WERI-Rb-1 (cell line): ENCODE measurements around the gene CDK5RAP2.

Experiments
- DNase-seq: peaks from one replicate; pipeline ENCODE4 v3.0.0-alpha.2; 2020
- H3K27ac ChIP-seq: fragments of 250-450 bp; sonication (Bioruptor Pico); 2 replicates; pipeline ENCODE4 v1.5.1; 2020; ENCODE audit warnings: mild to moderate bottlenecking, moderate library complexity
- H3K27me3 ChIP-seq: fragments of 250-450 bp; sonication (Bioruptor Pico); 2 replicates; pipeline ENCODE4 v1.5.1; 2021; ENCODE audit warnings: mild to moderate bottlenecking, low read depth, moderate library complexity; ENCODE audit not compliant: insufficient read depth, severe bottlenecking
- H3K36me3 ChIP-seq: fragments of 250-450 bp; sonication (Bioruptor Pico); 2 replicates; pipeline ENCODE4 v1.5.1; 2020; ENCODE audit warnings: mild to moderate bottlenecking, moderate library complexity
- H3K4me3 ChIP-seq: 2 replicates; pipeline ENCODE4 v1.5.1; 2011; ENCODE audit warnings: low read depth, mild to moderate bottlenecking, control low read depth, low read length
- H3K9me3 ChIP-seq: fragments of 250-450 bp; sonication (Bioruptor Pico); 2 replicates; pipeline ENCODE4 v1.5.1; 2021; ENCODE audit warnings: mild to moderate bottlenecking, moderate library complexity; ENCODE audit not compliant: severe bottlenecking
- TF ChIP-seq, protein P1 (sequence below): IDR thresholded peaks from 2 replicates; pipeline ENCODE4 v1.5.1; 2011; ENCODE audit warnings: low read depth, mild to moderate bottlenecking, control low read depth, inconsistent platforms, low read length

CDK5RAP2 gene

GRCh38 chr9:120433701-120434100, 146.3 kb downstream of the CDK5RAP2 start:
- H3K9me3 ChIP-seq: no peaks in the 10 kb centered on the region
- H3K36me3 ChIP-seq: peaks cover 52% of the 10 kb centered on the region
- TF ChIP-seq, protein P1, sequence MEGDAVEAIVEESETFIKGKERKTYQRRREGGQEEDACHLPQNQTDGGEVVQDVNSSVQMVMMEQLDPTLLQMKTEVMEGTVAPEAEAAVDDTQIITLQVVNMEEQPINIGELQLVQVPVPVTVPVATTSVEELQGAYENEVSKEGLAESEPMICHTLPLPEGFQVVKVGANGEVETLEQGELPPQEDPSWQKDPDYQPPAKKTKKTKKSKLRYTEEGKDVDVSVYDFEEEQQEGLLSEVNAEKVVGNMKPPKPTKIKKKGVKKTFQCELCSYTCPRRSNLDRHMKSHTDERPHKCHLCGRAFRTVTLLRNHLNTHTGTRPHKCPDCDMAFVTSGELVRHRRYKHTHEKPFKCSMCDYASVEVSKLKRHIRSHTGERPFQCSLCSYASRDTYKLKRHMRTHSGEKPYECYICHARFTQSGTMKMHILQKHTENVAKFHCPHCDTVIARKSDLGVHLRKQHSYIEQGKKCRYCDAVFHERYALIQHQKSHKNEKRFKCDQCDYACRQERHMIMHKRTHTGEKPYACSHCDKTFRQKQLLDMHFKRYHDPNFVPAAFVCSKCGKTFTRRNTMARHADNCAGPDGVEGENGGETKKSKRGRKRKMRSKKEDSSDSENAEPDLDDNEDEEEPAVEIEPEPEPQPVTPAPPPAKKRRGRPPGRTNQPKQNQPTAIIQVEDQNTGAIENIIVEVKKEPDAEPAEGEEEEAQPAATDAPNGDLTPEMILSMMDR: no peak
- H3K27me3 ChIP-seq: no peaks in the 10 kb centered on the region
- DNase-seq: no peak
- no peak overlapping the region for H3K27ac ChIP-seq
- H3K4me3 ChIP-seq: no peak overlapping the region

GRCh38 chr9:120432600-120432999, 147.4 kb downstream of the CDK5RAP2 start:
- Histone ChIP-seq H3K9me3 (no peaks in the 10 kb centered on the region), H3K27me3 (no peaks in the 10 kb centered on the region), H3K36me3 (peaks cover 41% of the 10 kb centered on the region), H3K4me3 (no peak overlapping the region), H3K27ac (no peak overlapping the region)
- no peak for DNase-seq
- TF ChIP-seq, protein P1: no peak

- no peak for DNase-seq
- H3K9me3 ChIP-seq: no peaks in the 10 kb centered on the region
- no peak overlapping the region for H3K27ac ChIP-seq
- no peaks in the 10 kb centered on the region for H3K27me3 ChIP-seq
- H3K36me3 ChIP-seq: peaks cover 41% of the 10 kb centered on the region
- H3K4me3 ChIP-seq: no peak overlapping the region
- TF ChIP-seq, protein P1: no peak
These were observed 148.7 kb downstream of the CDK5RAP2 start for GRCh38 chr9:120431268-120431667.

- DNase-seq: no peak
- Histone ChIP-seq H3K27me3 (no peaks in the 10 kb centered on the region), H3K27ac (no peak overlapping the region), H3K9me3 (no peaks in the 10 kb centered on the region), H3K36me3 (peaks cover 65% of the 10 kb centered on the region), H3K4me3 (no peak overlapping the region)
- TF ChIP-seq, protein P1: no peak
These were observed 155.7 kb downstream of the CDK5RAP2 start for GRCh38 chr9:120424248-120424647.

DNA sequence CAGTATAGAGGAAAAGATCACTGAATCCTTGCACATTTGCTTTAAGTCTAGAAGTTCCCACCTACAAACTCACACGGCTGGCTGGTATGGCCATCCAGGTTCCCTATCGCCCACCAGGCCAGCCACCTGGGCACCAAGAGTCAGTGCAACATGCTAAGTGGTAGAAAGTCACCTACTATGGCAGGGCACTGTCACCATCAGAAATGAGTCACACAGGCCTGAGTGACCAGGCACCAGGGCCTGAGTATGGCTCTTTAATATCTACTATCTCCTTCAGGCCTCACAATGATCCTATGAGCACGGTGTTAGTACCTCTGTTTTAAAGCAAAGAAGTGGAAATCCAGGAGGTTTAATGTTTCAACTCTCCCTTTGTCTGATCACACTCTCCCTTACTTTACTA, 156.2 kb downstream of the CDK5RAP2 start:
- peaks cover 70% of the 10 kb centered on the region for H3K36me3 ChIP-seq
- H3K4me3 ChIP-seq: no peak overlapping the region
- TF ChIP-seq, protein P1: no peak
- H3K27me3 ChIP-seq: no peaks in the 10 kb centered on the region
- no peak for DNase-seq
- H3K27ac ChIP-seq: no peak overlapping the region
- no peaks in the 10 kb centered on the region for H3K9me3 ChIP-seq

- Histone ChIP-seq H3K27ac (no peak overlapping the region), H3K27me3 (no peaks in the 10 kb centered on the region), H3K36me3 (peaks cover 80% of the 10 kb centered on the region), H3K4me3 (no peak overlapping the region), H3K9me3 (no peaks in the 10 kb centered on the region)
- DNase-seq: no peak
- TF ChIP-seq, protein P1: no peak
These were observed 158.0 kb downstream of the CDK5RAP2 start for GRCh38 chr9:120421977-120422376.
